NCI-H1092 treated with DMSO at 0.1 percent for 48 hours (cell line): Measurements from ENCODE around the gene HSPA2.
"Not testable (repeated sequence)": the region's sequence is repeated elsewhere in the genome, so short reads cannot be mapped to it uniquely, and the experiment has no call there.

Experiments used
- DNase-seq: peaks from one replicate; lab custom pipeline; 2025; lab: John Stamatoyannopoulos, UW

HSPA2 gene

GRCh38 chr14:64562436-64562835 is 21.9 kb downstream of the HSPA2 start:
- no peak for DNase-seq

GRCh38 chr14:64563696-64564095 is 23.2 kb downstream of the HSPA2 start:
- DNase-seq = no peak

GRCh38 chr14:64566651-64567122 is 26.1 kb downstream of the HSPA2 start:
- DNase-seq = no peak

GRCh38 chr14:64569138-64569631 is 28.6 kb downstream of the HSPA2 start:
- no peak for DNase-seq

GRCh38 chr14:64569646-64570045 is 29.1 kb downstream of the HSPA2 start:
- not testable (repeated sequence) for DNase-seq

GRCh38 chr14:64572386-64573104 is 32.0 kb downstream of the HSPA2 start:
- no peak for DNase-seq

- no peak for DNase-seq
These were observed 32.6 kb downstream of the HSPA2 start for GRCh38 chr14:64573109-64573508.

- DNase-seq = no peak
These were observed 34.0 kb downstream of the HSPA2 start for GRCh38 chr14:64574371-64575107.

GRCh38 chr14:64577211-64577610 is 36.7 kb downstream of the HSPA2 start:
- no peak for DNase-seq

- no peak for DNase-seq
These were observed 39.9 kb downstream of the HSPA2 start for GRCh38 chr14:64580467-64580866.

GRCh38 chr14:64581363-64581762 is 40.8 kb downstream of the HSPA2 start:
- no peak for DNase-seq

- DNase-seq = no peak
These were observed 41.3 kb downstream of the HSPA2 start for GRCh38 chr14:64581817-64582216.

- DNase-seq = no peak
These were observed 43.6 kb downstream of the HSPA2 start for GRCh38 chr14:64584190-64584589.

GRCh38 chr14:64591809-64592208 is 51.3 kb downstream of the HSPA2 start:
- no peak for DNase-seq
